ENCODE measurements around the gene CDK18. TPM values are rescaled to one million over a fixed set of nuclear protein-coding genes. Genes with fewer than 3 reads are reported as not detected.
A peak's percentile ranks its signal among the peaks of the same experiment; 100 is the strongest.

The CDK18 gene
- total and polyA plus RNA-seq, 2 donors from 2014 or later, result 25.7 to 36.3 TPM

GRCh38 chr1:205493241-205494085, 11.0 kb upstream of the CDK18 start:
- Histone ChIP-seq H3K36me3 (ENCODE audit: control insufficient read depth in 2 of 3, insufficient read depth in 3 of 3, low read length in 3 of 3) (no peaks in the 10 kb centered on the region), H3K9me3 (ENCODE audit: control insufficient read depth in 2 of 3, insufficient read depth in 1 of 3, low read length in 3 of 3) (no peaks in the 10 kb centered on the region), H3K9ac (ENCODE audit: low read length in 3 of 3) (no peak overlapping the region), H3K27ac (ENCODE audit: low read depth in 2 of 2, low read length in 2 of 2) (peak overlapping the region in 1 of 2 donors; percentile 42), H3K27me3 (ENCODE audit: control insufficient read depth, insufficient read depth, low read length) (no peaks in the 10 kb centered on the region), H3K4me1 (ENCODE audit: control insufficient read depth in 2 of 3, insufficient read depth in 2 of 3, low read depth in 1 of 3, low read length in 3 of 3) (peaks cover 0 to 14% (median 5%) of the 10 kb centered on the region in 3 donors), H3K4me3 (ENCODE audit: low read length in 3 of 3) (no peak overlapping the region)
- no peak for TF ChIP-seq CTCF (IDR thresholded peaks at IDR 0.05; ENCODE audit: borderline replicate concordance, extremely low read depth, insufficient read depth)
- DNase-seq (peak in 1 of 5 donors; percentile 82), FAIRE-seq (no peak)
- intact Hi-C loops (cut with DNase I), result no loop called here

- Histone ChIP-seq H3K4me1 (ENCODE audit: control insufficient read depth in 2 of 3, insufficient read depth in 2 of 3, low read depth in 1 of 3, low read length in 3 of 3) (peaks cover 0 to 14% (median 5%) of the 10 kb centered on the region in 3 donors), H3K9me3 (ENCODE audit: control insufficient read depth in 2 of 3, insufficient read depth in 1 of 3, low read length in 3 of 3) (no peaks in the 10 kb centered on the region), H3K4me3 (ENCODE audit: low read length in 3 of 3) (no peak overlapping the region), H3K27ac (ENCODE audit: low read depth in 2 of 2, low read length in 2 of 2) (no peak overlapping the region), H3K36me3 (ENCODE audit: control insufficient read depth in 2 of 3, insufficient read depth in 3 of 3, low read length in 3 of 3) (no peaks in the 10 kb centered on the region), H3K9ac (ENCODE audit: low read length in 3 of 3) (no peak overlapping the region), H3K27me3 (ENCODE audit: control insufficient read depth, insufficient read depth, low read length) (no peaks in the 10 kb centered on the region)
- intact Hi-C loops (cut with DNase I), result no loop called here
- TF ChIP-seq CTCF (IDR thresholded peaks at IDR 0.05; ENCODE audit: borderline replicate concordance, extremely low read depth, insufficient read depth), result no peak
- no peak for FAIRE-seq
- DNase-seq, result peak in 3 of 5 donors; percentile 33 to 49 (median 39)
These were observed 10.4 kb upstream of the CDK18 start for GRCh38 chr1:205494115-205494514.

GRCh38 chr1:205495237-205495823, 9.1 kb upstream of the CDK18 start:
- no peaks in the 10 kb centered on the region for H3K27me3 ChIP-seq (ENCODE audit: control insufficient read depth, insufficient read depth, low read length)
- TF ChIP-seq CTCF (IDR thresholded peaks at IDR 0.05; ENCODE audit: borderline replicate concordance, extremely low read depth, insufficient read depth), result no peak
- FAIRE-seq (no peak), DNase-seq (peak in 4 of 5 donors; percentile 74 to 87 (median 82))
- no peak overlapping the region for H3K27ac ChIP-seq (ENCODE audit: low read depth in 2 of 2, low read length in 2 of 2)
- peak overlapping the region in 1 of 3 donors; percentile 24 for H3K9ac ChIP-seq (ENCODE audit: low read length in 3 of 3)
- H3K4me3 ChIP-seq (ENCODE audit: low read length in 3 of 3), result no peak overlapping the region
- H3K36me3 ChIP-seq (ENCODE audit: control insufficient read depth in 2 of 3, insufficient read depth in 3 of 3, low read length in 3 of 3), result no peaks in the 10 kb centered on the region
- peaks cover 0 to 14% (median 5%) of the 10 kb centered on the region in 3 donors for H3K4me1 ChIP-seq (ENCODE audit: control insufficient read depth in 2 of 3, insufficient read depth in 2 of 3, low read depth in 1 of 3, low read length in 3 of 3)
- H3K9me3 ChIP-seq (ENCODE audit: control insufficient read depth in 2 of 3, insufficient read depth in 1 of 3, low read length in 3 of 3), result no peaks in the 10 kb centered on the region
- intact Hi-C loops (cut with DNase I), result no loop called here
